Subcutaneous adipose tissue (tissue), 4 donors: ENCODE data around the gene POSTN. TPM values are rescaled to one million over a fixed set of nuclear protein-coding genes. Genes with fewer than 3 reads are reported as not detected.

ENCODE experiments used
- CTCF ChIP-seq: fragments of 450-650 bp; IDR thresholded peaks from one replicate; pipeline ENCODE4 v1.5.1; 2016; ENCODE audit warnings: low read depth, mild to moderate bottlenecking, control low read depth, antibody characterized with exemption, moderate library complexity
- total RNA-seq, 4 donors: library from RNA; depleted of rRNA; stranded (reverse); fragments of >200 nt; gene quantifications; one replicate each; pipeline ENCODE4 v1.1.0, GENCODE V29; 2016

The POSTN gene
- total RNA-seq, 4 donors from 2014 or later, result 62.8 to 129 (median 95.4) TPM

DNA sequence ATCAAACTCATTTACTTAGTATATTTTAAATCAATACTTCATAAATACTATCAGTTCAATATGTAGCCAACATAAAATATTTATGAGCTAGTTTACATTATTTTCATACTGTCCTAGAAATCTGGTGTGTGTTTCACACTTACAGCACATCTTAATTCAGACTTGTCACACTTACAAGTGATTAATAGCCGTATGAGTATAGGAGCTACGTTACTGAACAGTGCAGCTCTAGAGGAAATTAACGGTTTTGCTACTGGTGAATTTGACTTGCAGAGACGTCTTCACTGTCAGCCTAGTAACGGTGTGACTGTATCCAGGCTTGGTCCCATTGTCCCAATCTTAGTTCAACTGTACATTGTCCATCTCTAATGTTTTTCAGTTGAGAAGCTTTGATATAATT is 33.7 kb upstream of the POSTN start:
- TF ChIP-seq CTCF, result no peak

GRCh38 chr13:37627428-37627827 is 28.9 kb upstream of the POSTN start:
- no peak for TF ChIP-seq CTCF

DNA sequence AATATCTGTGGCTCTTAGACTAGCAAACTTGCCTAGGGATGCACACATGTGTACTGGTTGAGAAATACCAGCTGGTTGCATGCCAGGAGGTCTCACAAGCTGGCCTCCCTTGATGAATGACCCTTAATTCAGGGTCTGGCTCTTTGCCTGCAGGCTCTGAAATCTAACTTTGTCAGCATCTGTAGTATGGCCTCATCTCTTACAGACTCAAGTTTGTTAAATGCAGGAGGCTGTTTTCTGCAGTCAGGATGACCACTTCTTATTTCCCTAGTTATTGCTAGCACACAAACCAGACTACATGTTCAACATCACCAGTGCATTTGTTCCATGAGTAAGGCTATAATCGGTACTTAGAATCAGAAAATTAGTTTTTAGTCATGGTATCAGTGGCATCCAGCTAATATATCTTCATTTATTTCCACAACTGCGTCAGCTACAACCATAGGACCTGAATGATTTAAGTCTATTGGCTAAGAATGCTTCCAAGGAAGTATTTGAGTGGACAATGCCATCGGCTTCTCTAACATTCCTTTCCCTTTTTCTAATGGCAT is 23.3 kb upstream of the POSTN start:
- no peak for TF ChIP-seq CTCF

- TF ChIP-seq CTCF, result no peak
These were observed 20.0 kb upstream of the POSTN start for GRCh38 chr13:37618554-37618953.

GRCh38 chr13:37617173-37617572 is 18.6 kb upstream of the POSTN start:
- TF ChIP-seq CTCF, result no peak

GRCh38 chr13:37616131-37616530 is 17.6 kb upstream of the POSTN start:
- TF ChIP-seq CTCF, result no peak

DNA sequence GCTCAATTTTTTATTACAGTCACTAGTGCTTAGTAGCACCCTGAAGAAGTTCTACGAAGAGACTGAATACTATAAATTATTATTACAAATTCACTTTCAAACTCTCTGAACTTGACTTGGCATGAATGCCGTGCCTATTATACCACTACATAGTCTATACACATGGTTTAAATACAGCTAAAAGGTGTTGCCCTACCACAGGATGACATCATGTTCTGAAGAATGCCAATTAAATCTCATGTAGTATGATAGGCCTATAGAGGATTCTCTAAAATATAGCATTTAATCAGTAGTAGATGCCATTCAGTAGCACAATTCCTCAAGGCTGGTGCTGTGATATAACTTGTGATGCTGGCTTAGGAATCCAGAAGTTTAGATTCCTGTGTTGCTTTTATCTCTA is 16.7 kb upstream of the POSTN start:
- TF ChIP-seq CTCF, result no peak
